Stomach (tissue), 4 donors: Measurements from ENCODE around the gene ZC3H6.

ENCODE experiments used
- CTCF ChIP-seq, 7 experiments: fragments of 450-650 bp in 4 of 7; fragments of 200-600 bp in 3 of 7; sonication (generic) in 3 of 7; IDR thresholded peaks; one replicate each; pipeline ENCODE4 v1.5.1; 2016 to 2019; ENCODE audit warnings: antibody characterized with exemption in 7 of 7, control low read depth in 2 of 7, mild to moderate bottlenecking in 1 of 7
- EP300 ChIP-seq: sonication (generic); formaldehyde crosslinking; IDR thresholded peaks from one replicate; pipeline ENCODE4 v1.6.1; 2017; ENCODE audit warnings: antibody characterized with exemption
- POLR2A ChIP-seq, 4 donors: fragments of 450-650 bp; IDR thresholded peaks; one replicate each; pipeline ENCODE4 v1.6.1; 2016; ENCODE audit warnings: antibody characterized with exemption in 4 of 4, control low read depth in 2 of 4, mild to moderate bottlenecking in 1 of 4, moderate library complexity in 1 of 4
- POLR2AphosphoS5 ChIP-seq, 3 donors: sonication (generic); formaldehyde crosslinking; IDR thresholded peaks; one replicate each; pipeline ENCODE4 v1.6.1; 2016; ENCODE audit warnings: antibody characterized with exemption in 3 of 3

- TF ChIP-seq EP300 (no peak), CTCF (IDR thresholded peaks at IDR 0.05) (no peak), POLR2A (IDR thresholded peaks at IDR 0.05) (no peak), POLR2AphosphoS5 (IDR thresholded peaks at IDR 0.05) (no peak)
These were observed 69.9 kb downstream of the ZC3H6 start for GRCh38 chr2:112345030-112346027.
